Choroid plexus epithelial cell (primary cell): ENCODE results near the gene BCAS3.
"Not testable (repeated sequence)": the region's sequence is repeated elsewhere in the genome, so short reads cannot be mapped to it uniquely, and the experiment has no call there.

Source experiments
- DNase-seq: peaks from one replicate; pipeline ENCODE4 v3.0.0-alpha.2; 2010; ENCODE audit warnings: low read depth
- H3K4me3 ChIP-seq: 2 replicates; pipeline ENCODE4 v1.5.1; 2011; ENCODE audit warnings: low read depth, mild to moderate bottlenecking, control low read depth, low read length, moderate library complexity
- CTCF ChIP-seq: conservative IDR thresholded peaks from 2 replicates; pipeline ENCODE4 v1.5.1; 2011; ENCODE audit warnings: low read depth, mild to moderate bottlenecking, control low read depth, inconsistent platforms, low read length, moderate library complexity

BCAS3 gene

GRCh38 chr17:61235001-61235826 lies 557.6 kb downstream of the BCAS3 start:
- no peak overlapping the region for H3K4me3 ChIP-seq
- no peak for TF ChIP-seq CTCF
- no peak for DNase-seq

GRCh38 chr17:61235827-61236197 lies 558.2 kb downstream of the BCAS3 start:
- no peak for TF ChIP-seq CTCF
- peak; percentile 82 for DNase-seq
- H3K4me3 ChIP-seq = no peak overlapping the region

- no peak overlapping the region for H3K4me3 ChIP-seq
- DNase-seq = no peak
- TF ChIP-seq CTCF = no peak
These were observed 559.6 kb downstream of the BCAS3 start for GRCh38 chr17:61237275-61237674.

- no peak for TF ChIP-seq CTCF
- DNase-seq = no peak
These were observed 560.8 kb downstream of the BCAS3 start for GRCh38 chr17:61238455-61238933.

GRCh38 chr17:61239327-61239726 lies 561.7 kb downstream of the BCAS3 start:
- no peak overlapping the region for H3K4me3 ChIP-seq
- no peak for TF ChIP-seq CTCF
- no peak for DNase-seq

More at GRCh38 chr17:61238455-61238933, 560.8 kb downstream of the BCAS3 start:
- no peak overlapping the region for H3K4me3 ChIP-seq

- H3K4me3 ChIP-seq = no peak overlapping the region
- no peak for DNase-seq
- TF ChIP-seq CTCF = no peak
These were observed 562.3 kb downstream of the BCAS3 start for GRCh38 chr17:61239953-61240352.

GRCh38 chr17:61240851-61241468 lies 563.3 kb downstream of the BCAS3 start:
- no peak overlapping the region for H3K4me3 ChIP-seq
- no peak for DNase-seq
- no peak for TF ChIP-seq CTCF

- DNase-seq, H3K4me3 ChIP-seq: not testable (repeated sequence)
These were observed 567.3 kb downstream of the BCAS3 start for GRCh38 chr17:61244988-61245387.
